GM21528 (cell line): ENCODE results near the gene NYAP1.

ENCODE experiments used
- ATAC-seq: cut with Tn5 transposase; IDR thresholded peaks from one replicate; pipeline ENCODE4 v1.9.1; 2021; ENCODE audit warnings: mild to moderate bottlenecking, moderate library complexity; ENCODE audit not compliant: unreplicated experiment, low FRiP score

Gene NYAP1

DNA sequence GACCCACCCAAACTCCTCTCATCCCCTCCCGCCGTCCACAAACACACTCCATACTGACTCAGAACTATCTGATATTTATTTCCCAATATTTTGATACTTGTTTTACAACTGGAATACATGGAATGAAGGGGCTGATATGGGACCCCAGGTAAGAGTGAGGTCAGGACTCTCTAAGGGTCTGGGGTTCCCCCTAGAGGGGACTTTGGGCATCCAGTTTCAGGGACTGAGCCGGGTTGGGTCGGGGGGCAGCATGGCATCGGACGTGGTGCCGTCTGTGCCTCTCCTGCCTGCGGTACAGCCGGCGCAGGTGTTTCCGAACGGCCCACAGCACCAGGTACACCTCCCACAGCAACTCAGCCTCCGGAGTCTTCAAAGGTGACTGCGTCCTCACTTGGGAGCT, 27.2 kb upstream of the NYAP1 start:
- ATAC-seq = no peak

DNA sequence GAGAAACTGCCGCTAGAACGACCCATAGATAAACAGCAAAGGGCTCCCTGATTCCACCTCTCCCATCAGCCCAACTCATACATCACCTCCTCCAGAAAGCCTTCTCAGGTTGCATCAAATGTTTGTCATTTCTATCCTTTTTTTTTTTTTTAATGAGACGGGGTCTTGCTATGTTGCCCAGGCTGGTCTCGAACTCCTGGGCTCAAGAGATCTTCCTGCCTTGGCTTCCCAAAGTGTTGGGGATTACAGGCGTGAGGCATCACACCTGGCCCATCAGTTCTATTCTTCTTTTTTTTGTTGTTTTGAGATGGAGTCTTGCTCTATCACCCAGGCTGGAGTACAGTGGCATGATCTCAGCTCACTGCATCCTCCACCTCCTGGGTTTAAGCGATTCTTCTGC, 26.7 kb upstream of the NYAP1 start:
- no peak for ATAC-seq

DNA sequence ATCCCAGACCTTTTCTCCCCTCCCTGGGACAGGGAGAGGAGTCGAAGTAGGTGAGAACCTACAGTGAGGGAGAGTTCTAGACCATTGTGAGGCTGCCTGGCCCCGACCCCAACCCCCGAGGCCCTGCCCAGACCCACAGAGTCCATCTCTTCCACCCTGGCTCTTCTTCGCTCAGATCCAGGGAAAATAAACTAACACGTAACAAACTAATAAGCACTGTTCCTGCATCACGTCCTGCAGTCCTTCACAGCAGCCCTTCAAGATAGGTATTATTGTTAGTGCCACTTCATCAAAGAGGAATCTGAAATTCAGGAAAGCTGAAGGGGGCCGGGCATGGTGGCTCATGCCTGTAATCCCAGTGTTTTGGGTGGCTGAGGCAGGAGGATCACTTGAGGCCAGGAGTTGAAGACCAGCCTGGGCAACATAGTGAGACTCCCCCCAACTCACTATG, 19.5 kb upstream of the NYAP1 start, which contains the start of gene SPACDR:
TSS of gene SPACDR (minus strand) at position 51 of the 451 bp plus-strand sequence. CDS start 235 bp downstream, outside the sequence.
- ATAC-seq = no peak

GRCh38 chr7:100464791-100465190, 18.9 kb upstream of the NYAP1 start:
- ATAC-seq = no peak

GRCh38 chr7:100465299-100465698, 18.4 kb upstream of the NYAP1 start:
- ATAC-seq = no peak

- ATAC-seq = no peak
These were observed 17.9 kb upstream of the NYAP1 start for GRCh38 chr7:100465702-100466311.

DNA sequence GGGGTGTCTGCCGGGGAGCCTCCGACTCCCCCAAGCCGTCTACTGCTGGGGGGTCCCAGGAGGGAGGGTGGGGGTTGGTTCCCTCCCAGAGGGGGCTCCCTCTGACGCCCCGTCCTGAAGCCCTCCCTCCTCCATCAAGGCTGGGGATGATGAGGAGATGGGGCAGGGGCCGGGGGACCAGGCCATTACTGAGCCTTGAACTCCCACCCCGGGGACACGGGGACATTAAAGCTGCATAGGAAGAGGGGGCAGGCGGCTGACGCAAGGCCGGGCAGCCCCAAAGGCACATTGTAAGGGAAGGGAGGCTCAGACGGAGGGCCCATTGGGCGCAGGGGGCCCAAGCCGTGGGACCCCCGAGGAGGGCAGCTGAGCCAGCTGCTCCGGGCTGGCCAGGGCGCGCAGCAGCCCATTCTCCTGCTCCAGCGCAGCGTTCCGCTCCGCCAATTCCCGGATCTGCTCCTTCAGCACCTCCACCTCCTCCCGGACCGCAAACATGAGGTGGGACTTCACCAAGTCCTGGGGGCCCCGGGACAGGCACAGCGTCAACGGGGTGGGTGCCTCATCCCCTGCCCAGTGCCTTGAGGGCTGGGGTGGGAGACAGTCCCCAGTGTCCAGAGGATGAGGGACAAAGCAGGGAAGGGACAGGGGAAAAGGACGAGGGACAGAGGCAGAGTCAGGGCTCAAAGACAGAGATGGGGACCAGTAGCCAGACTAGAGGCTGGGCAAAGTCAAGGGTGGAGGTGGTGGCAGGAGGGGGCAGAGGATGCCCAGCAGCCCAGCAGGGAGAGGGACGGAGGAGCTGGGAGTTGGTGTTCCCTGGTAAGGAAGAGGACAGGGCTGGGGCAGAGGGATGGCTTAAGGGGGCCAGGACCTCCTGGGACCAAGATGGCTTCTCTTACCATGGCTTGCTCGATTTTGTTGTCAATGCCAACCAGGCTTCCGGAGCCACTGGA, 16.8 kb upstream of the NYAP1 start:
- ATAC-seq = no peak

- no peak for ATAC-seq
These were observed 15.9 kb upstream of the NYAP1 start for GRCh38 chr7:100467638-100468373.

GRCh38 chr7:100469227-100470044, 14.3 kb upstream of the NYAP1 start:
- no peak for ATAC-seq

DNA sequence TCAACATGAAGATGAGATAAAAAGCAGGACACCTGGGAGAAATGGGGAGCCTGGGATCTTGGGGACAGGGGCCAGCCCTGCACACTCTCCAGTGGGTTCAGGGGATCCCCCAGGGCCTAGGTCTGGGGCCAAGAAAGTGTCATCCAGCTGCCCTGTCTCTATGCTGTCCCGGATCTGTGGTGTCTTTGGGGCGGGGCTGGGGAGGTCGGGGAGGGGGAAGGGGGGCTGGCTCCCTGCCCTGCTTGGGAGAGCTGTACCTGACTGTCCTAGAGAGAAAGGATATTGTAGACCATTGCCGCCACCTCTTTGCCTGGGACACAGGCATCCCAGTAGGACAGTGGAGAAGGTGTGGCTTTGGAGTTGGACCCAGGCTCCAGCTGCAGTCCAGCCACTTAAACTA, 12.7 kb upstream of the NYAP1 start:
- ATAC-seq = no peak

DNA sequence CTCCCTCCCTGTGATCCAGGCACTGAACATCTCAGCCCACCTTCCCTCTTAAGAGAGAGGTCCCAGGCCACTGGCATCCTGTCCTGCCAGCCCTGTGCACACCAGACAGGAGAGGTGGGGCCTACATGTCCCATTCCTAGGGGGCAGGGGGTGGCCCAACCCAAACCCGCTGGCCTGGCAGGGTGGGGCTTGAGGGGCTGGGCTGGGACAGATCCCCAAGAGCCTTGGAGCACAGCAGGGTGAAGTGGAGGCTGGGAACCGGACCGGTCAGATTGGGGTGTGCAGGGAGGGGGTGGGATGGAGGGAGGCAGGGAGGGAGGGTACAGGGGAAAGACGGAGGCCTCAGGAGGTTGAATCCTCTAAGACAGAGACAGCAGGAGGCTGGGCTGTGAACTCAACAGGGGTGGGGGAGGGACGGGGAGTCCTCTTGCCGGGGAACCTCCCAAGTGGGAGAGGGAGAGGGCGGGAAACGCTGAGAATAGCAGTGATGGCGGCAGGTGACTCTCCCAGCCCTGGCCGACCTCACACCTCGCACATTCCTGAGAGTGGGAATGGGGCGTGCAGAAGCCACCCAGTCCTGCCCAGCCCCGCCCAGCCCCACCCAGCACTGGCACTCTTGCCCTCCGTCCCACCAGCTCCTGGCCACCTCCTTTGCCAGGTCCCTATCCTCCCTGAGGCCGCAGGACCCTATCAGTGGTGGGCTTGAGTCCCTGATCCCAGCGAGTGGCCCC, 11.4 kb upstream of the NYAP1 start:
- no peak for ATAC-seq

DNA sequence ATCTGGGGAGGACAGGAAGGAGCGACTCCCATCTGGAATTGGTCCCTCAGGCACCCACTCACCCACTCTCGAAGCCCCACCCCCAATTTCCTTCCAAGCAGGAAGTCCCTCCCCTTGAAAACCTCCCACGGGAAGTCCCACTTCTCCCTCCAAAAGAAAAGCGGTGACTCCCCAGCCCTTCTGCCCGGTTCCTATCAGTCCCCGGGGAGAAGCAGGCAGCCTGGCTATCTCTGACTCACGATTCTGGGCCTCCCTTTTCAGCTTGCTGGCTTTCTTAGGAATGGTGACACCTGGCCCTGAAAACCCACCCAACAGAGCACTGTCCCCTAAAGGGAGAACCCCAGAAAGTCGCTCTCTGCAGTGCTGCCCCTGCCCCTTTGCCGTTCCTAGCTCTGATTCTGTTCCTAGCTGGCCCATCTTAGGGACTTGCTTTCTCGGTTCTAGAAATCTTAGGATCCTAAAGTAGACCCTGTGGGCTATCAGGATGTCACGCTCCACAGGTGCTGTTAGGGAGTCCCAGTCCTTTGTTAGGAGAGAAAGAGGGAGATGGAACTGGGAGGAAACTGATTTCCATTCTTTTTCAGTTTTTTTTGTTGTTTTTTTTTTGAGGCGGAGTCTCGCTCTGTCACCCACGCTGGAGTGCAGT, 10.8 kb upstream of the NYAP1 start:
- no peak for ATAC-seq

- ATAC-seq = no peak
These were observed 8.2 kb upstream of the NYAP1 start for GRCh38 chr7:100475549-100475948.

GRCh38 chr7:100476101-100476780, 7.5 kb upstream of the NYAP1 start:
- ATAC-seq = no peak

DNA sequence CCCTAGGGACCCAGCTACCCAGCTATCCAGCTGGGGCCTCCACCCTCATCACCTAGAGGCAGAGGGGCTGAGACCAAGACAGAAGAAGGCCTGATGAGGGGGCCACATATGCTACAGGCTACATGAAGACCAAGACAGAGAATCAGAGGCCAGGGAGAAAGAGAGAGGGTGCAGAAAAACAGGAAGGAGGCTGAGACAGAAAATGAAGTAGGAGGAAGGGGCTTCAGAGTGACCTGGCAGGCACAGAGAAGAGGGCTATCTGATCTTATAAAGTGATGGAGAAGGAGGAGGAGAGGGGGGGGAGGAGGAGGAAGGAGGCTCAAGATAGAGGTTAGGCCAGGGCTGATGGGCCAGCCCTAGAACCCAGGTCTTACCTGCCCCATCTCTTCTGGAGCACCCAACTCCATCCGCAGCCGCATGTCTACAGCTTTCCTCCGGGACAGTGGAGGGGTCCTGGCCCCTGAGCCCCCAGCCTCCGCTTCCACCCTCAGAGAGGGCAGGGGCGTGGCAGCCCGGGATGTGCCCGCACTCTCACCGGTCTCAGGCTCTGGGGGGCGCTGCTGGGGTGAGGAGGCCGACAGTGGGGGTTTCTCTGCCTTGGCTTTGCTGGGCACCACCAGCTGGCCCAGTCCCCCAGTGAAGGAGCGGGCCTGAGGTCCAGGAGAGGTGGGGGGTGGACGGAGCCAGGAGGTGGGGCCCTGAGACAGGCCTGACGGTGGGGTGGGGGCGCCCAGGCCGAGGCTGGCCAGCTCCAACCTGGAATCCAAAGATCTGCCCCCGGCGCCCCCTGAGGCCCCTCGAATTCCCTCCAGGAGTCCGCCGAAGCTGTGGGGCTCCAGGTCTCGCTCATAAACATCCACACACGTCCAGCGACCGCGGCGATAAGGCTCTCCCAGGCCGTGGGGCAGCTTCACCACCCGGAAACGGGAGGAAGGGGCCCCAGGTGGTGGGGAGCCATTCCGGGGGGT, 6.5 kb upstream of the NYAP1 start:
- no peak for ATAC-seq

GRCh38 chr7:100477871-100478267, 5.9 kb upstream of the NYAP1 start:
- ATAC-seq = no peak

GRCh38 chr7:100478958-100479660, 4.6 kb upstream of the NYAP1 start, which contains the start of gene TSC22D4:
TSS of gene TSC22D4 (minus strand) at chr7:100479214. CDS start at chr7:100478038, 1,176 bp downstream.
- peak; percentile 62 for ATAC-seq
